RWPE2 (cell line): Measurements from ENCODE around the gene PROM1.
A peak's percentile ranks its signal among the peaks of the same experiment; 100 is the strongest.

Experiments used
- ATAC-seq: fragments of 200-7000 bp; cut with Tn5 transposase; 3 replicates; pipeline ENCODE4 v1.9.1; 2021; ENCODE audit warnings: low read depth
- DNase-seq: peaks from one replicate; pipeline ENCODE4 v3.0.0-alpha.2; 2020; ENCODE audit warnings: low spot score
- H3K27ac ChIP-seq: fragments of 450-650 bp; 2 replicates; pipeline ENCODE4 v1.5.1; 2017; ENCODE audit warnings: mild to moderate bottlenecking; ENCODE audit not compliant: poor library complexity, severe bottlenecking
- H3K27me3 ChIP-seq: fragments of 250-450 bp; sonication (Bioruptor Pico); 2 replicates; pipeline ENCODE4 v1.5.1; 2021; ENCODE audit warnings: mild to moderate bottlenecking, moderate library complexity; ENCODE audit not compliant: insufficient read depth, poor library complexity, severe bottlenecking
- H3K36me3 ChIP-seq: fragments of 250-450 bp; sonication (Bioruptor Pico); 2 replicates; pipeline ENCODE4 v1.5.1; 2020; ENCODE audit warnings: low read depth, mild to moderate bottlenecking, moderate library complexity
- H3K4me1 ChIP-seq: fragments of 250-450 bp; sonication (Bioruptor Pico); 2 replicates; pipeline ENCODE4 v1.5.1; 2021; ENCODE audit warnings: mild to moderate bottlenecking, moderate library complexity; ENCODE audit not compliant: insufficient read depth, poor library complexity, severe bottlenecking
- H3K4me3 ChIP-seq: fragments of 250-450 bp; sonication (Bioruptor Pico); 2 replicates; pipeline ENCODE4 v1.5.1; 2021; ENCODE audit warnings: mild to moderate bottlenecking, moderate library complexity; ENCODE audit not compliant: severe bottlenecking
- H3K9me3 ChIP-seq: fragments of 250-450 bp; sonication (Bioruptor Pico); 2 replicates; pipeline ENCODE4 v1.5.1; 2021; ENCODE audit warnings: mild to moderate bottlenecking, moderate library complexity; ENCODE audit not compliant: severe bottlenecking
- CTCF ChIP-seq: fragments of 450-650 bp; IDR thresholded peaks from one replicate; pipeline ENCODE4 v1.5.1; 2017; ENCODE audit warnings: mild to moderate bottlenecking, moderate library complexity; ENCODE audit not compliant: poor library complexity, severe bottlenecking

PROM1 gene

DNA sequence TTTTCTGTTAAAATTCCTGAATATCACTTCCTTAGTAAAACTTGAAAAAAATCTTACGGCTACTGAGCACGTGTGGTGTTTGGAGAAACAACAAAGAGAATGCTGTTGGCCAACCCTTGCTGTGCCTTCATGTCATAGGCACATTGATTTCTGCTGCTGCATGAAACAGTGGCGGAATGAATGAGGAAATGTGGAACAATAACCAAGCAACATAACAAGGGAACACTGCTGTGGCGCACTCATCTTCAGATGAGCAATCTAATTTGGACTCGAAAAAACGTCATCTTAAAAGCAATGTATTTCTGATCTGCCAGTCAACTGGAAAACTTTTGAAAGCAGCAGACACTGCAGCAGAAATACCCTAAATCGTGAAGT, 51.4 kb downstream of the PROM1 start:
- ATAC-seq (no peak), DNase-seq (no peak)
- Histone ChIP-seq H3K4me3 (no peak overlapping the region), H3K4me1 (peaks cover 3% of the 10 kb centered on the region), H3K27ac (no peak overlapping the region), H3K9me3 (no peaks in the 10 kb centered on the region), H3K27me3 (no peaks in the 10 kb centered on the region), H3K36me3 (no peaks in the 10 kb centered on the region)
- no peak for TF ChIP-seq CTCF

- Histone ChIP-seq H3K27me3 (no peaks in the 10 kb centered on the region), H3K27ac (no peak overlapping the region), H3K4me3 (no peak overlapping the region), H3K4me1 (peaks cover 3% of the 10 kb centered on the region), H3K36me3 (no peaks in the 10 kb centered on the region), H3K9me3 (no peaks in the 10 kb centered on the region)
- ATAC-seq: no peak; the same call in 2 of the 3 replicates
- no peak for TF ChIP-seq CTCF
- no peak for DNase-seq
These were observed 52.1 kb downstream of the PROM1 start for GRCh38 chr4:16031546-16032395.

- ATAC-seq (no peak), DNase-seq (no peak)
- Histone ChIP-seq H3K36me3 (no peaks in the 10 kb centered on the region), H3K27ac (no peak overlapping the region), H3K27me3 (no peaks in the 10 kb centered on the region), H3K4me1 (peaks cover 3% of the 10 kb centered on the region), H3K4me3 (no peak overlapping the region), H3K9me3 (no peaks in the 10 kb centered on the region)
- no peak for TF ChIP-seq CTCF
These were observed 53.9 kb downstream of the PROM1 start for GRCh38 chr4:16029886-16030285.

DNA sequence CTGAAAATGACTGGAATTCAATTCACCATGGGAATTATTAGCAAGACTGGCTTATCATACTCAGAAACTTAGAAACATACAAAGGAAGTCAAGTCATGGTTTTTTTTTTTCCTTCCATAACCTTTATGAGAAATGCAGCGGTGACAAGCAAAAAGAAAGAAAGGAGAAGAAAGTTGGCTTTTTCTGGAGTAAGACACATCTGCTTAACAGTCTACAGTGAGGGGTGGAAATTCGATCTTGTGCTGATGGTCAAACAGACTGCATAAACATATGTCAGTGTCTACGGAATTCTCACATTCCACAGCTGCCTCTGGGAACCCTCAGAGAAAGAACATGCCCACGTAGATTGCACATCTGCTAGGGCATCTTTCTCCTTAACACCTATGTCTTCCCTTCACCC, 54.6 kb downstream of the PROM1 start:
- Histone ChIP-seq H3K27ac (no peak overlapping the region), H3K27me3 (no peaks in the 10 kb centered on the region), H3K4me3 (no peak overlapping the region), H3K9me3 (no peaks in the 10 kb centered on the region), H3K36me3 (no peaks in the 10 kb centered on the region), H3K4me1 (peaks cover 7% of the 10 kb centered on the region)
- no peak for DNase-seq
- no peak for TF ChIP-seq CTCF
- ATAC-seq: peak; percentile 46; the same call in 2 of the 3 replicates

- H3K36me3 ChIP-seq: no peaks in the 10 kb centered on the region
- DNase-seq (no peak), ATAC-seq (no peak)
- H3K9me3 ChIP-seq: no peaks in the 10 kb centered on the region
- no peaks in the 10 kb centered on the region for H3K27me3 ChIP-seq
- no peak overlapping the region for H3K27ac ChIP-seq
- H3K4me1 ChIP-seq: peaks cover 8% of the 10 kb centered on the region
- TF ChIP-seq CTCF: no peak
- H3K4me3 ChIP-seq: no peak overlapping the region
These were observed 56.2 kb downstream of the PROM1 start for GRCh38 chr4:16027626-16028025.
